ENCODE data around the gene SORBS1. TPM values are rescaled to one million over a fixed set of nuclear protein-coding genes. Genes with fewer than 3 reads are reported as not detected.

The SORBS1 gene
- total RNA-seq, 2 donors from 2014 or later: 56.8 to 79.1 TPM

GRCh38 chr10:95391581-95392216 lies 169.5 kb downstream of the SORBS1 start:
- 77 to 89% methylated on average over 4 of the region's 4 CpGs for WGBS, 2 donors
- Histone ChIP-seq H3K4me1 (peaks cover 22% of the 10 kb centered on the region), H3K27ac (no peak overlapping the region), H3K36me3 (replicated peaks in 1 of 2; ENCODE audit: insufficient read depth in 1 of 2, low read depth in 2 of 2) (no peaks in the 10 kb centered on the region), H3K9me3 (no peaks in the 10 kb centered on the region), H3K27me3 (no peaks in the 10 kb centered on the region), H3K4me3 (no peak overlapping the region)
- ATAC-seq (no peak), DNase-seq (no peak)
- TF ChIP-seq CTCF (IDR thresholded peaks at IDR 0.05) (no peak), POLR2A (IDR thresholded peaks at IDR 0.05) (no peak)
- intact Hi-C loops (cut with DNase I): no loop called here

GRCh38 chr10:95391164-95391563 lies 170.0 kb downstream of the SORBS1 start:
- WGBS, 2 donors: 71 to 92% methylated on average over 1 of the region's 1 CpG
- Histone ChIP-seq H3K9me3 (no peaks in the 10 kb centered on the region), H3K27ac (no peak overlapping the region), H3K4me3 (no peak overlapping the region), H3K27me3 (no peaks in the 10 kb centered on the region), H3K36me3 (replicated peaks in 1 of 2; ENCODE audit: insufficient read depth in 1 of 2, low read depth in 2 of 2) (no peaks in the 10 kb centered on the region), H3K4me1 (peaks cover 27% of the 10 kb centered on the region)
- no peak for TF ChIP-seq POLR2A (IDR thresholded peaks at IDR 0.05)
- TF ChIP-seq CTCF (IDR thresholded peaks at IDR 0.05): no peak
- no peak for DNase-seq
- intact Hi-C loops (cut with DNase I): no loop called here
- ATAC-seq: no peak

GRCh38 chr10:95389982-95390381 lies 171.2 kb downstream of the SORBS1 start:
- Histone ChIP-seq H3K27me3 (no peaks in the 10 kb centered on the region), H3K4me3 (no peak overlapping the region), H3K27ac (no peak overlapping the region), H3K4me1 (peaks cover 35% of the 10 kb centered on the region), H3K9me3 (no peaks in the 10 kb centered on the region), H3K36me3 (replicated peaks in 1 of 2; ENCODE audit: insufficient read depth in 1 of 2, low read depth in 2 of 2) (no peaks in the 10 kb centered on the region)
- DNase-seq: no peak
- no peak for TF ChIP-seq POLR2A (IDR thresholded peaks at IDR 0.05)
- intact Hi-C loops (cut with DNase I): no loop called here
- WGBS, 2 donors: 92 to 97% methylated on average over 4 of the region's 4 CpGs
- ATAC-seq: no peak

- H3K9me3 ChIP-seq: no peaks in the 10 kb centered on the region
- no peaks in the 10 kb centered on the region for H3K27me3 ChIP-seq
- peaks cover 35% of the 10 kb centered on the region for H3K4me1 ChIP-seq
- no peaks in the 10 kb centered on the region for H3K36me3 ChIP-seq (replicated peaks in 1 of 2; ENCODE audit: insufficient read depth in 1 of 2, low read depth in 2 of 2)
- TF ChIP-seq POLR2A (IDR thresholded peaks at IDR 0.05): no peak
- TF ChIP-seq CTCF (IDR thresholded peaks at IDR 0.05): no peak
- H3K27ac ChIP-seq: peak overlapping the region in 3 of 4 donors; percentile 8 to 50 (median 27)
- intact Hi-C loops (cut with DNase I): no loop called here
- DNase-seq (no peak), ATAC-seq (no peak)
- 40 to 51% methylated on average over 2 of the region's 2 CpGs for WGBS, 2 donors
- no peak overlapping the region for H3K4me3 ChIP-seq
Measured at GRCh38 chr10:95389176-95389575, 172.0 kb downstream of the SORBS1 start.

- Histone ChIP-seq H3K36me3 (replicated peaks in 1 of 2; ENCODE audit: insufficient read depth in 1 of 2, low read depth in 2 of 2) (no peaks in the 10 kb centered on the region), H3K4me1 (peaks cover 35% of the 10 kb centered on the region), H3K27ac (peak overlapping the region; percentile 8 to 50 (median 24)), H3K27me3 (no peaks in the 10 kb centered on the region), H3K4me3 (no peak overlapping the region), H3K9me3 (no peaks in the 10 kb centered on the region)
- peak; percentile 88 for ATAC-seq
- peak in 1 of 3 donors; percentile 6 for TF ChIP-seq POLR2A (IDR thresholded peaks at IDR 0.05)
- TF ChIP-seq CTCF (IDR thresholded peaks at IDR 0.05): no peak
- WGBS, 2 donors: 8 to 11% methylated on average over 1 of the region's 1 CpG
- DNase-seq: peak; percentile 49 to 80 (median 66)
- intact Hi-C loops (cut with DNase I): no loop called here
Measured at GRCh38 chr10:95388539-95388938, 172.6 kb downstream of the SORBS1 start.

Measured in body of pancreas (tissue), 4 donors.